T follicular helper cell (primary cell): ENCODE results near the gene SLC30A7.

Experiments
- DNase-seq: peaks from one replicate; pipeline ENCODE4 v3.0.0-alpha.2; 2020; ENCODE audit warnings: low read depth

The SLC30A7 gene

GRCh38 chr1:101027194-101027772, 131.4 kb downstream of the SLC30A7 start:
- no peak for DNase-seq

GRCh38 chr1:101028466-101028865, 132.6 kb downstream of the SLC30A7 start:
- no peak for DNase-seq

DNA sequence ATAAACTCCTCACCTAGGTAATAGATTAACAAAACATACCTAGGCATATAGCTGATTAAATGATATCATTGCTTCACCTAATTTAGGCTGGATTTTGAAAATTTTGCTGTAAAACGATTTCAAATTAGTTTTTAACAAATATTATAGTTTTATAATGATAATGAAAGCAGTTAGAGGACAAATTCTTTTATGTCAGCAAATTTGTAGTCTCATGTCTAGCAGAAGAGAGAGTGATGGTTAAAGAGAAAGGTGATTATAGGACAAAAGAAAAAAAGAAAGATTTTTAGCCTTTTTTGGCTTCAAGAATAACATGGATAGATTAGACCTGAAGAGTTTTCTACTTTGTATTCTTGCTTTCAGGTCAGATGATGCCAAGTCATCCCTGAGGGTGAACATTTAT, 133.3 kb downstream of the SLC30A7 start:
- no peak for DNase-seq

DNA sequence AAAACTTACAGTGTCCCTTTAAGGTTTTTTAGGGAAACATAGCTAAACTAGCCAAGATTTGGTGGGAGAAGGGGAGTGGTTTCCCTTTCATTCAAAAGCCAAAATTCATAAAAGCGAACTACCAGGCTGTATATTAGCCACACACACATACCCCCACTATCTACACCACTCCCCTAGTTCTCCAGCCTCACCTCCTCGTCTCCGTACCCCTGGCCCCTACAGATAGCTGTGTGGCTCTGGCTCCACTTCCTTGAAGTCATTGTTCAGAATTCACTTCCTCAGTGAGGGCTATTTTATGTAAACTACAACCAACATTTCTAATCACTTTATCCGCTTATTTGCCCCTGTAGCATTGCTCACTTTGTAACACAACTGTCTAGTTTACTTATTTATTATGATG, 135.0 kb downstream of the SLC30A7 start:
- no peak for DNase-seq
